Glomerular visceral epithelial cell (primary cell): ENCODE measurements around the gene SPSB1.

Experiments used
- DNase-seq: peaks from one replicate; pipeline ENCODE4 v3.0.0-alpha.2; 2016; ENCODE audit errors: extremely low spot score

Gene SPSB1

GRCh38 chr1:9341301-9341845 is 48.7 kb downstream of the SPSB1 start:
- no peak for DNase-seq

GRCh38 chr1:9343269-9343668 is 50.6 kb downstream of the SPSB1 start:
- DNase-seq: no peak

DNA sequence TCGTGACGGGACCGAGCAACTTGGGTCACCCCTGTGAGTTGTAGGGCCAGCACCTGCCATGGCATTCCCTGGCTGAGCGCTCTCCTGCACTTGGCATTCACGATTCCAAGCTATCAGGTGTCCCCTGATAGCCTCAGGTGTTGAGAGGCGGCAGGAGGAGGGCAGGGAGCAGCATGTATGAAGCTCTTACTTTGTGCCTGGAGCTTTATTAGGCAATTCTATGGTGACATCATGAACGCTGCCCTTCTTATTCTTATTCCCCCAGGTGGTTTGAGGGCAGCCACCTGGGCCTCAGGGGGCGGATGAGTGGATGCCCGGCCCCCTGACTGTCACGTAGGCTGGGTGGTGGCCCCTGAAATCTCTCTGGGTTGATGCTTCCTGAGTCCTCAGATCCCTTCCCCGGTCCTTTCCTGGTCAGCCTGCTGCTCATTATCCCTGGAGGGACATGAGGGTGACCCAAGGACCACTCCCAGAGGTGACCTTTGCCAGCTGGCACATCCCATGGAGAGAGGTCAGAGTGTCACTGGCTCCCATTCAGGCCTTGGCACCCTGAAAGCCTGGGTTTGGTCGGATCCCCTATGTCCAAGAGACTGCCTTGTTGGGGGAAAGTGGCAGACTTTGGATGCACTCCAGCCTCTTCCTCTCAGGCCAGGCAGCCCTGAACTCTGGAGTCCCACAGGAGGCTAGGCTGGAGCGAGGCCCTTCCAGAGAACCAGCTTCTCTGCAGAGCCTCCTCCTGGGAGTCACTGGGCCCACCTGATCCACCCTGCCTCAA is 51.9 kb downstream of the SPSB1 start:
- DNase-seq: no peak

GRCh38 chr1:9345471-9345870 is 52.8 kb downstream of the SPSB1 start:
- DNase-seq: no peak

GRCh38 chr1:9345922-9346321 is 53.2 kb downstream of the SPSB1 start:
- DNase-seq: no peak

GRCh38 chr1:9346566-9346965 is 53.9 kb downstream of the SPSB1 start:
- DNase-seq: no peak

DNA sequence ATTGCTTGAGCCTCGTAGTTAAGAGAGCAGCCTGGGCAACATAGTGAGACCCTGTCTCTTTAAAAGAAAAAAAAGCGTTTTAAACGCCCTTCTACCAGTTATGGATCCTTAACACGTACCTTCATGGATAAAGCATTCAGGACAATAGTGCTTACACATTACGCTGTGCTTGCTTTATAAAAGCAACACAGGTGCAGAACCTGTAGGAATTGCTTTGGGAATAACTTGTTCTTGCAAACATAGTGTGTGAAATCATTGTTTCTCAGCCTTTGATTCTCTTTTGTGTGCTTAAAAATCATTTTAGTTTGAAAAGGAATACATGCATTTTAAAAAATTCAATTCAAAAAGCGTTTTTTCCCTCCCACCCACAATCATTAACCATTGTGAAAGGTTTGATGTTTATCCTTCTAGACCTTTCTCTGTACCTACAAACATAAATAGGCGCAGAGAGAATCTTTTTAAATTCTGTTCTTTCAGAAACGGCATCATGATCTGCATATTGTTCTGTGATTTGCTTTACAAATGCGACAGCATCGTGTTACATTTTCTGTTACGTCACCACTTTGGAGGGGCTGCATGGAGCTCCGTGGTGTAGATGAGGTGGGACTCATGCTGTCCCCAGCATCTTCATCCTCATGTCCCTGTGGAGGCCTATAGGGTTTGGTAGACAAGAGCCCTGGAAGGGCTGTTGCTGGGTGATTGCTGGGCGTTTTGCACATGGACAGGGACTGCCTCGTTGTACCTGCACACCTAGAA is 54.6 kb downstream of the SPSB1 start:
- DNase-seq: no peak

GRCh38 chr1:9349331-9349851 is 56.7 kb downstream of the SPSB1 start:
- DNase-seq: no peak

DNA sequence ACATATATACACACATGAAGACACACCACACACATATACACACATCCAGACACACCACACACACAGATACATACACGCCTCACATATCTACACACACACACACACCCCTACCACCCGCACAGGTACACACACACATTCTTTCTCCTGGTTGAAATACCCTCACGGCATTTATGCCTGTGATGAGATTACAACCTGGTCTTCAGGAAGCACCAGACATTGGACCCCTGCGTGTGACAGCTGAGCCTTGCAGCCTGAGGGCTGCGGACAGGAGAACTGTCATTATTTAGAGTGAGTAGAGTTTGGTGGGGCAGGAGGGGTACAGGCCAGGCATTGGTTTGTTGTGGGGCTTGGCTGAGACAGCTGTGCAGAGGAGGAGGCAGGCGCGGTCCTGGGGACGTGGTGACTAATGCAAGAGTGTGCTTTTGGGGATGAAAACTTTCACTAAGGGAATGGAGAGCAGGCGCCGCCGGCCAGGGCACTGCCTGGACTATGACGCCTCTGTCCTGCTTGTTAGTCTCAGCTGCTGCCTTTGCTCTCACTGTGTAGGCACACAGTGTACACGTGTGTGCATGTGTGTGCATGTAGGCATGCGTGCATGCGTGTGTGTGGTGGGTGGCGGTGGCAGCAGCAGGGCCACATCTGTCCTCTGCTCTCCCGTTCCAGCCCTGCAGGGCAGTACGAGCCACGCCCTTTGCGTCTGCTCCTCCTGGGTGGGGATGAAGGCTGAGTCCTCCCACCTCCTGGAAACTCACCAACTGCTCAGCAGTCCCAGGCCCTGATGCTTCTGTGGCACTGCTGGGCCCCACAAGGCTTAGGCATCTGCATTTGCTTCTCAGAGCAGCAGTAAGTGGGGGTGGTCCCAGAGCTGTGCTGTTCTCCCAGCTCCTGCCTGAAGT is 57.6 kb downstream of the SPSB1 start:
- DNase-seq: no peak

DNA sequence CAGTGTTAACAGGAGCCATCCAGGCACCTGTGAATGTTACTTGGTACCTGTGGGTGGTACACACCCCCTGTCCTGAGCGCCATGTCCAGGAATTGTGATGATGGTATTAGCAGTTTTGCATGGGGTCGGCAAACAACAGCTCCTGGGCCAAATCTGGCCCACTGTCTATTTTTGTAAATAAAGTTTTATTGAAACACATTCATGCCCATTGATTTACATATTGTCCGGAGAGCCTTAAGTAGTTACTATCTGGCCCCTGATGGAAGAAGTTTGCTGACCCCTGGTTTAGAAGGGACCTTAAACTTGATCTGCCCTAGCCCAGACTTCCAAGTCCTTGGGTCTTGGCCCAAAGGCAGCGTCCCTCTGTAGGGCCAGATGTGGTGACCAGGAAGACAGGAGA is 58.3 kb downstream of the SPSB1 start:
- DNase-seq: no peak

DNA sequence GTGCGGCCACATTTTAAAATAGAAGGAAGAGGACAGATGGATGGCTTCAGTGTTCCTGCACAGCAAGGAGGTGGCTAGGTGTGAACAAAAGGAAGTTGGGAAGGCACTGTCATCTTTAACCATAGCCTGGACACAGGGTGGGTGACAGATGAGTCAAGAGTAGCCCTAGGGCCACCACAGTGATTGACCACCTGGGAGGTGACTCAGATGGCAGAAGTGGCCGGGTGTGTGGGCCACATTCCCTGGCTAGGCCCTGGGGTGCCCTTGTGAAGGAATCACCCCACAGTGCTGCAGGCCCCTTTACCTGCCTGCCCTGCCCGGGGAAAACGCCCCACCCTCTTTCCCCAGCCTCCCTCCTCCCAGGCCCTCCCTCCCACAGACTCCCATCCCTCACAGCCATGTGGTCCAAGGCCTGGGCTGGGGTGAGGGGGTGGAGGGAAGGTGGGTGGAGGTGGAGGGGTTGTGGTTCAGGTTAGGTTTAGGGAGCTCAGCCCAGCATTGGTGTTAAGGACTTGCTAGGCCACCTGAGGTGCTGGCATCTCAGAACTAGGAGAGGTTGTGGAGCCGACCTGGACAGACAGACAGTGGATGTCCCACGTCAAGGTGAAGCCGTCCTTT is 59.1 kb downstream of the SPSB1 start:
- no peak for DNase-seq

- DNase-seq: no peak
These were observed 59.9 kb downstream of the SPSB1 start for GRCh38 chr1:9352377-9353134.

DNA sequence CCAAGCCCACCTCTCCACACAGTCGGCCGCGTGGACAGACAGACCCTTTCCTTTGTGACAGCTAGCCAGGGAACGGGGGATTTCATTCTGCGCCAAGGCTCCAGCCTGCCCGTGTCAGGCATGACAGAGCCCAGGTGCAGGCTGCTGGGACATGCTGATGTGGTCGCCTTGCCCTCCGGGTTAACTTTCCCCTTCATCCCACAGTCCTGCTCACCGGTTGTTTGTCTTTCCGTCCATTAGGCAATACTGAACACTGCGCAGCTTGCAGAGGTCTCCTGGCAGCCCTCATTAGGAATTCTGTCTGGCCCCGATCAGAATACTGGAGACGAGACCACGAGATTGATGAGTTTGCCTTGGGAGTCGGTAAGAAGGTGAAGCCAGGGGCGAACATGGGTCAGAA is 62.8 kb downstream of the SPSB1 start:
- no peak for DNase-seq

GRCh38 chr1:9356021-9356420 is 63.3 kb downstream of the SPSB1 start:
- DNase-seq: no peak

GRCh38 chr1:9356829-9357466 is 64.3 kb downstream of the SPSB1 start:
- no peak for DNase-seq

DNA sequence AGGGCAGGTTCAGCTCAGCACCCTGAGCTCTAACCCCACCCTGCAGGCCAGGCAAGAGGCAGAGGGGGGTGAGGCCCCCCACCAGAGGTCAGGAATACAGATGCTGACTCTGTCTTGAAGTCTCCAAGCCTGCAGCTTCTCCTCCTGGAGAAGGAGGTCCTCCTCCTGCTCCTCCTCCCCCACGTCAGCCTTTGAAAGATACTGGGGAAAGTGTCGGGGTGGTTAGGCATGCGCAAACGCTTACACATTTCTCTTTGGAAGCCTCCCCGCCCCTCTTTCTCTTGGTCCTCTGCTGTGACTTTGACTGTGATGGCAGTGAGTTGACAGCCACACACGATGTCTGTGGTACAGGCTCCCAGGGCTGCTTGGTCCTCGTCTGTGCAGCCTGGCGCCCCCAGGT is 65.3 kb downstream of the SPSB1 start:
- no peak for DNase-seq

- no peak for DNase-seq
These were observed 67.8 kb downstream of the SPSB1 start for GRCh38 chr1:9360371-9361064.

- no peak for DNase-seq
These were observed 69.1 kb downstream of the SPSB1 start for GRCh38 chr1:9361630-9362260.

DNA sequence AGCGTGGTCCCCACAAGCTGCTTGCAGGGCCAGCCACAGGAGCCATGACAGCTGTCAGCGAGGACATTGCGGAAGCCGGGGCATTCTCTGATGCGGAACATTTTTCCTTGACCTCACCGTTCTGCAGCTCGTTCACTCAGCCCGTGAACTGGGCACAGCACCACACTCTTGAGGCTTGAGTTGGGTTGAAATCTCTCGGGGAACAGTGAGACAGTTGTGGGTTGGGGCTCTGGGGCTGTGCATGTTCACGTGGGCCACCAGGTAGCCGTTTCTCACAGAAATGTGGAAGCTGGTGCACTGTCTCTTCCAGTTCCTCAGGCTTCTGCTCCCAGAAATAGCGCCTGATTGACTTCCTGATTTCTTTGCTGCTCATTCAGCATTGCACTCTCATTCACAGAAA is 69.8 kb downstream of the SPSB1 start:
- no peak for DNase-seq
